Activated CD4-positive, alpha-beta T cell treated with anti-CD3 and anti-CD28 coated beads for 36 hours (primary cell): ENCODE measurements around the gene CFD. TPM values are rescaled to one million over a fixed set of nuclear protein-coding genes. Genes with fewer than 3 reads are reported as not detected.
"Not testable (repeated sequence)": the region's sequence is repeated elsewhere in the genome, so short reads cannot be mapped to it uniquely, and the experiment has no call there.

Source experiments
- ATAC-seq: fragments of 200-7000 bp; cut with Tn5 transposase; one replicate; pipeline ENCODE4 v1.10.0; 2021; ENCODE audit warnings: mild to moderate bottlenecking, moderate library complexity
- CTCF ChIA-PET: fragments of 350-600 bp; sonication (Branson Sonifier 250); formaldehyde crosslinking; loops from one replicate; lab custom pipeline; 2021; ENCODE audit warnings: antibody characterized with exemption; lab: Charles Lee
- POLR2A ChIA-PET: fragments of 350-600 bp; sonication (Branson Sonifier 250); formaldehyde crosslinking; loops from one replicate; lab custom pipeline; 2021; ENCODE audit warnings: antibody characterized with exemption, inconsistent platforms; lab: Charles Lee
- DNase-seq: peaks from one replicate; pipeline ENCODE4 v3.0.0-alpha.2; 2020
- H3K27ac Mint-ChIP-seq: one replicate; pipeline ENCODE4 v1.8.0; 2021; ENCODE audit warnings: mixed read lengths
- H3K27me3 Mint-ChIP-seq: one replicate; pipeline ENCODE4 v1.8.0; 2021; ENCODE audit warnings: mixed read lengths
- H3K36me3 Mint-ChIP-seq: one replicate; pipeline ENCODE4 v1.8.0; 2021; ENCODE audit warnings: low read depth, mixed read lengths
- H3K4me1 Mint-ChIP-seq: one replicate; pipeline ENCODE4 v1.8.0; 2021; ENCODE audit warnings: mixed read lengths
- H3K4me3 Mint-ChIP-seq: one replicate; pipeline ENCODE4 v1.8.0; 2021; ENCODE audit warnings: mild to moderate bottlenecking, moderate library complexity, mixed read lengths
- H3K9me3 Mint-ChIP-seq: one replicate; pipeline ENCODE4 v1.8.0; 2021; ENCODE audit warnings: low read depth, mixed read lengths
- intact Hi-C, 2 experiments: fragments of 100-400 bp; cut with DNase I in 1 of 2; cut with micrococcal nuclease in 1 of 2; formaldehyde crosslinking; loops; one replicate each; pipeline versions ENCODE4 v1.14.2 to v1.15.1; 2022 to 2024; cut with DNase I, micrococcal nuclease
- total RNA-seq, 2 experiments: library from RNA; stranded (reverse); gene quantifications; one replicate each; pipeline ENCODE4 v1.2.3, GENCODE V29; 2021

The CFD gene
- total RNA-seq, 2 experiments from 2014 or later, result 0.79 to 1.5 TPM

- ATAC-seq (no peak), DNase-seq (no peak)
- ChIA-PET CTCF (no interaction called here), POLR2A (no interaction called here)
- H3K27me3 Mint-ChIP-seq, result no peaks in the 10 kb centered on the region
- intact Hi-C loops, result no loop called here
- peaks cover 2% of the 10 kb centered on the region for H3K4me1 Mint-ChIP-seq
- H3K4me3 Mint-ChIP-seq, result no peak overlapping the region
- no peak overlapping the region for H3K27ac Mint-ChIP-seq
- H3K9me3 Mint-ChIP-seq, result no peaks in the 10 kb centered on the region
- H3K36me3 Mint-ChIP-seq, result peaks cover 7% of the 10 kb centered on the region
Measured at GRCh38 chr19:887072-887471, 27.6 kb downstream of the CFD start.

DNA sequence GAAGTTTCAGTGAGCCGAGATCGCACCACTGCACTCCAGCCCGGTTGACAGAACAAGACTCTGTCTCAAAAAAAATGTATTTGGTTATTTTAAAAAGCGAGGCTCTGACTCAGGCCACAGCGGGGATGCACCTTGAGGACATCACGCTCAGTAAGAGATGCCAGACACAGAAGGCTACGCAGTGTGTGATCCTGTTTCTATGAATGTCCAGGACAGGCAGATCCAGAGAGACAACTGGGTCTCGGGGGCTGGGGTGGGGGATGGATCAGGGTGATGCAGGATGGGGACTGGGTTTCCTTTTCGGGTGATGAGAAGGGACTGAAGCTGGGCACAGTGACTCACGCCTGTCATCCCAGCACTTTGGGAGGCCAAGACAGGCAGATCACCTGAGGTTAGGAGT, 28.1 kb downstream of the CFD start:
- Mint-ChIP-seq H3K4me3 (no peak overlapping the region), H3K4me1 (peaks cover 2% of the 10 kb centered on the region), H3K27me3 (no peaks in the 10 kb centered on the region), H3K36me3 (peaks cover 3% of the 10 kb centered on the region), H3K9me3 (no peaks in the 10 kb centered on the region), H3K27ac (no peak overlapping the region)
- intact Hi-C loops, result no loop called here
- no peak for ATAC-seq
- DNase-seq, result no peak
- POLR2A ChIA-PET, result no interaction called here
- CTCF ChIA-PET, result no interaction called here

DNA sequence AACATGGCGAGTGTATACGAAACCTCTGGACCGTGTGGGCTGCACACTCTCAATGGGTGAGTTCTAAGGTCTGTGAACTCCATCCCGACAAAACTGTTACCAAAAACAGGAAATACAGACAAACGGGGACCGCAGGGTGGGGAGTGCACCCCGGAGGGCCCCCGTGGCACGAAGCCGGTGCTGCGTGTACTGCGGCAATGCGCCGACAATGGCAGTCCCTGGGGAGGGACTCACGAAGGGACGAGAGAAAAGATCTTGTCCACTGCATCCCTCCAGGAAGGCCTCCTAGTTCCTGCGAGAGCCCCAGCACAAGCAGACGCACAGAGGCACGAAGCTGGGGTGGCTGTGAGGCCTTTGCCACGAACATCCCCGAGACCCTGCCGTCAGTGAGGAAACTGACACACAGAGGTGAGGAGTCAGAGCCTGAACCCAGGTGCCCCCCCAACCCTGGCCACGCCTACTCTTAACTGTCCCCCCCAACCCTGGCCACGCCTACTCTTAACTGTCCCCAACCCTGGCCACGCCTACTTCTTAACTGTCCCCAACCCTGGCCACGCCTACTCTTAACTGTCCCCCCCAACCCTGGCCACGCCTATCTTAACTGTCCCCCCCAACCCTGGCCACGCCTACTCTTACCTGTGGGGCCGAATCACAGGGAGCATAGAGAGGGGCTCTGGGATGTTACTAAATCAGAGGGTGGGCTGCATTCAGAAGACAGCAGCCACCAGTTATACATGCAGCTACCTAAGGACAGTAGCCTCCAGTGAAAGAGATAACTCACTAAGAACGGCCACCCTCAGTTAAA, 29.3 kb downstream of the CFD start:
- Mint-ChIP-seq H3K36me3 (peaks cover 6% of the 10 kb centered on the region), H3K27me3 (no peaks in the 10 kb centered on the region), H3K4me1 (peaks cover 10% of the 10 kb centered on the region), H3K27ac (peak overlapping the region; percentile 60), H3K9me3 (no peaks in the 10 kb centered on the region), H3K4me3 (no peak overlapping the region)
- peak; percentile 55 for DNase-seq
- POLR2A ChIA-PET, result no interaction called here
- CTCF ChIA-PET, result no interaction called here
- no peak for ATAC-seq
- intact Hi-C loops, result no loop called here

DNA sequence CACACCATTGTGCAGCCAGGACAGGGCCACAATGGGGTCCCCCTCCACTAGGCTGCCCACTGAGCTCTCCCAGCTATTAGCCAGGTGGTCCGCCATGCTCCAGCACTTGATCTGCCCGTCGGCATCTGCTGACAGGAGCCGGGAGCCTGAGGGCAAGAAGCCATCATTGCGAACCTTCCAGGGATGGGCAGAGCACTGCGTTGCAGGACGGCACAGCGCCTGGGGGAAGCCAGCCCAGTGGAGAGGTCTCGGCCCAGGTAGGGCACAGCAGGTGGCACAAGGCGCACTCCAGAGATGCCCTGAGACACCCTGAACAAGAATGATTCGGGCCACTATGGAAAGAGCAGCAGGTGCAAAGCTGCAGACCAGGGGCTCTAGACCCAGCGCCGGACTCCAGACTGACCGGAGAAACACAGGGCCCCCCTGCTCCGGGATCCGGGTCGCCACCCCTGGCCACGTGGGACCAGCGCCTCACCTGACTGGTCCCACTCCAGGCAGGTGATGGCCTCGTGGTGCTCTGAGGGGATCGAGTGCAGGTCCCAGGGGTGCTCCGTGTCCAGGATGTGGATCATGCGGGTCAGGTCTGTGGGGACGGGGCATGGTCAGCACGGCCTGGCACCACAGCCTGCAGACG, 30.3 kb downstream of the CFD start:
- ChIA-PET CTCF (no interaction called here), POLR2A (no interaction called here)
- Mint-ChIP-seq H3K9me3 (no peaks in the 10 kb centered on the region), H3K27me3 (no peaks in the 10 kb centered on the region), H3K36me3 (peaks cover 6% of the 10 kb centered on the region), H3K27ac (no peak overlapping the region), H3K4me1 (peaks cover 13% of the 10 kb centered on the region), H3K4me3 (no peak overlapping the region)
- intact Hi-C loops, result no loop called here
- ATAC-seq, result no peak
- DNase-seq, result no peak

GRCh38 chr19:890831-891230, 31.4 kb downstream of the CFD start:
- Mint-ChIP-seq H3K9me3 (no peaks in the 10 kb centered on the region), H3K4me1 (peaks cover 13% of the 10 kb centered on the region), H3K27me3 (no peaks in the 10 kb centered on the region), H3K27ac (no peak overlapping the region), H3K36me3 (peaks cover 6% of the 10 kb centered on the region), H3K4me3 (peak overlapping the region; percentile 60)
- ATAC-seq, result no peak
- DNase-seq, result no peak
- intact Hi-C loops, result no loop called here
- ChIA-PET POLR2A (no interaction called here), CTCF (no interaction called here)

DNA sequence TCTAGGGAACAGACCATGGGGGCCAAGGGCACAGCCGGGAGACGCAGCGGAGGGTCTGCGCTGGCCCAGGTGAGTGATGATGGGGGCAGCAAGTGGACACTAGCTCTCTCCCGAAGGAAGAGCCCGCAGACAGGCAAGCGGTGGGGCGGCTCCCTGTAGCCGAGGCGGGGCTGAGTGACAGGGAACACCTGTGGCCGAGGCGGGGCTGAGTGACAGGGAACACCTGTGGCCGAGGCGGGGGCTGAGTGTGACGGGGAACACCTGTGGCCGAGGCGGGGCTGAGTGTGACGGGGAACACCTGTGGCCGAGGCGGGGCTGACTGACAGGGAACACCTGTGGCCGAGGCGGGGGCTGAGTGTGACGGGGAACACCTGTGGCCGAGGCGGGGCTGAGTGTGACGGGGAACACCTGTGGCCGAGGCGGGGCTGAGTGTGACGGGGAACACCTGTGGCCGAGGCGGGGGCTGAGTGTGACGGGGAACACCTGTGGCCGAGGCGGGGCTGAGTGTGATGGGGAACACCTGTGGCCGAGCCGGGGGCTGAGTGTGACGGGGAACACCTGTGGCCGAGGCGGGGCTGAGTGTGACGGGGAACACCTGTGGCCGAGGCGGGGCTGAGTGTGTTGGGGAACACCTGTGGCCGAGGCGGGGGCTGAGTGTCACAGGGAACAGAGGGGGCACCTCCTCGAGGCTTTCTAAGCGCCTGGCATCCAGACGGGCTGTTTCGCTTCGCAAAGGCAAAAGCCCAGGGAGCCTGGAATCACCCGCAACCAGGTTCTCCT, 32.1 kb downstream of the CFD start:
- not testable (repeated sequence) for H3K36me3 Mint-ChIP-seq, H3K27ac Mint-ChIP-seq, H3K9me3 Mint-ChIP-seq, ATAC-seq, DNase-seq, H3K27me3 Mint-ChIP-seq
- intact Hi-C loops, result loop anchor here (2.0 kb wide), 2 partner anchors 17 to 29 kb away; no protein-coding TSS in a partner anchor
- ChIA-PET POLR2A (interaction anchor here (0.6 kb wide), 1 partner anchor 11 kb away, joined by 5 read pairs; no protein-coding TSS in a partner anchor), CTCF (interaction anchor here (1.9 kb wide), 1 partner anchor 28 kb away, joined by 6 read pairs; no protein-coding TSS in a partner anchor)
- peaks cover 13% of the 10 kb centered on the region for H3K4me1 Mint-ChIP-seq
- peak overlapping the region; percentile 78 for H3K4me3 Mint-ChIP-seq

DNA sequence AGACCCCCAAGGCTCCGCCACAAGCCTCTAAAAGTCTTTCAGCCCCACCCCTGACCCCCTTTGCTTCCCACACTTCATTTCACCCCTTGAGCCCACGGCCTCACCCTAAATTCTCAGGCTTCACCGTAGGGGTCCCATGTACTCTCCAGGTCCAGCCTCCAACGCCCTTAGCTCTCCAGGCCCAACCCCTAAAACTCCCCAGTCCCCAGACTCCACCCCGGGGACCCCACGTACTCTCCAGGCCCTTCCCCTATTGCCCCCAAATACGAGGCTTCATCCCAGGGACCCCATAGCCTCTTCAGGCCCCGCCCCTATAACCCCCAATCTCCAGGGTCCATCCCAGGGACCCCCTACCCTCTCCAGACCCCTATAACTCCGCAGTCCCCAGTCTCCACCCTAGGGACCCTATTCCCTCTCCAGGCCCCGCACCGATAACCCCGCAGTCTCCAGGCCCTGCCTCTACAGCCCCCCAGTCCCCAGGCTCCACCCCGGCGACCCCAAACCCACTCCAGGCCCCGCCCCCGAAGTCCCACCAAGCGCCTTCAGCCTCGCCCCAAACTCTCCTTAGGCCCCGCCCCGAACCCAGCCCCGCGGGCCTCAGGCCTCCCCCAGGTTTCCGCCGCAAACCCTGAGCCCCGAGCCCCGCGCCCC, 32.9 kb downstream of the CFD start:
- Mint-ChIP-seq H3K4me3 (peak overlapping the region; percentile 78), H3K4me1 (peaks cover 13% of the 10 kb centered on the region), H3K27me3 (no peaks in the 10 kb centered on the region), H3K9me3 (no peaks in the 10 kb centered on the region), H3K36me3 (peaks cover 6% of the 10 kb centered on the region), H3K27ac (peak overlapping the region; percentile 77)
- peak; percentile 9 for ATAC-seq
- intact Hi-C loops, result loop anchor here (2.0 kb wide), 2 partner anchors 16 to 28 kb away; no protein-coding TSS in a partner anchor
- peak; percentile 33 for DNase-seq
- ChIA-PET POLR2A (interaction anchor here (0.6 to 1.3 kb wide), 4 partner anchors 11 to 29 kb away, joined by 3 to 10 read pairs (median 4); no protein-coding TSS in a partner anchor), CTCF (interaction anchor here (1.0 to 1.9 kb wide), 4 partner anchors 15 to 189 kb away, joined by 3 to 6 read pairs (median 4); no protein-coding TSS in a partner anchor)

DNA sequence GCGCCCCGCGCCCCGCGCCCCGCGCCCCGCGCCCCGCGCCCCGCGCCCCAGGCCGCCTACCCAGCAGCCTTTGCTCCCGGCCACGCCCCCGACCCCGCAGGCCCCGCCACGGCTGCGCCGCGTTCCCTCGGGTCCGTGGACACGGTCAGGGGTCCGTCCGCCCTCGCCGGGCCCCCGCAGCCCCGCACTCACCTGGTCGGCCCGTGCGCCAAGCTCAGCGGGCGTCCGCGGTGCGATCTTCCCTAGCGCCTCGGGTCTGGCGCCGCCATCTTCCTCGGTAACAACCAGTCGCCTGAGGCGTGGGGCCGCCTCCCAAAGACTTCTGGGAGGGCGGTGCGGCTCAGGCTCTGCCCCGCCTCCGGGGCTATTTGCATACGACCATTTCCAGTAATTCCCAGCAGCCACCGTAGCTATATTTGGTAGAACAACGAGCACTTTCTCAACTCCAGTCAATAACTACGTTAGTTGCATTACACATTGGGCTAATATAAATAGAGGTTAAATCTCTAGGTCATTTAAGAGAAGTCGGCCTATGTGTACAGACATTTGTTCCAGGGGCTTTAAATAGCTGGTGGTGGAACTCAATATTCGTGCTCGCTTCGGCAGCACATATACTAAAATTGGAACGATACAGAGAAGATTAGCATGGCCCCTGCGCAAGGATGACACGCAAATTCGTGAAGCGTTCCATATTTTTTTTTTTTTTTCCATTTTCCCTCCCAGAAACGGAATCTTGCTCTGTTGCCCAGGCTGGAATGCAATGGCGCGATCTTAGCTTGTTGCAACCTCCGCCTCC, 33.6 kb downstream of the CFD start, which contains the start of the genes MED16 and RNU6-9:
MED16 (minus strand) TSS at position 294 of the 796 bp plus-strand sequence. CDS start 2,056 bp downstream, outside the sequence.
RNU6-9 (plus strand) TSS at position 591 of the 796 bp plus-strand sequence.
- CTCF ChIA-PET, result interaction anchor here (0.6 to 1.9 kb wide), 10 partner anchors 9 to 190 kb away, joined by 3 to 6 read pairs (median 3); partner anchors contain the start of gene WDR18
- Mint-ChIP-seq H3K4me1 (peaks cover 13% of the 10 kb centered on the region), H3K9me3 (no peaks in the 10 kb centered on the region), H3K27ac (peak within 1 kb of the TSS; percentile 98), H3K36me3 (peaks cover 7% of the 10 kb centered on the region), H3K27me3 (no peaks in the 10 kb centered on the region), H3K4me3 (peak within 1 kb of the TSS; percentile 78)
- POLR2A ChIA-PET, result interaction anchor here (0.5 to 1.3 kb wide), 6 partner anchors 12 to 365 kb away, joined by 3 to 10 read pairs (median 6); no protein-coding TSS in a partner anchor
- intact Hi-C loops, result loop anchor here (1.0 to 2.0 kb wide), 10 partner anchors 16 to 213 kb away; partner anchors contain the start of genes PTBP1 (in 1 of the 2), R3HDM4 (in 1 of the 2), RNU6-2 (in 1 of the 2) and TMEM259 (in 1 of the 2)
- DNase-seq, result peak; percentile 95
- peak; percentile 96 for ATAC-seq

- intact Hi-C loops, result no loop called here
- ChIA-PET CTCF (interaction anchor here (0.6 to 1.5 kb wide), 2 partner anchors 59 to 88 kb away, joined by 3 to 4 read pairs; partner anchors contain the start of gene WDR18), POLR2A (no interaction called here)
- ATAC-seq, result no peak
- peaks cover 20% of the 10 kb centered on the region for H3K36me3 Mint-ChIP-seq
- DNase-seq, result no peak
- H3K4me3 Mint-ChIP-seq, result no peak overlapping the region
- H3K27ac Mint-ChIP-seq, result no peak overlapping the region
- no peaks in the 10 kb centered on the region for H3K27me3 Mint-ChIP-seq
- no peaks in the 10 kb centered on the region for H3K9me3 Mint-ChIP-seq
- peaks cover 21% of the 10 kb centered on the region for H3K4me1 Mint-ChIP-seq
Measured at GRCh38 chr19:896434-896833, 37.0 kb downstream of the CFD start.

DNA sequence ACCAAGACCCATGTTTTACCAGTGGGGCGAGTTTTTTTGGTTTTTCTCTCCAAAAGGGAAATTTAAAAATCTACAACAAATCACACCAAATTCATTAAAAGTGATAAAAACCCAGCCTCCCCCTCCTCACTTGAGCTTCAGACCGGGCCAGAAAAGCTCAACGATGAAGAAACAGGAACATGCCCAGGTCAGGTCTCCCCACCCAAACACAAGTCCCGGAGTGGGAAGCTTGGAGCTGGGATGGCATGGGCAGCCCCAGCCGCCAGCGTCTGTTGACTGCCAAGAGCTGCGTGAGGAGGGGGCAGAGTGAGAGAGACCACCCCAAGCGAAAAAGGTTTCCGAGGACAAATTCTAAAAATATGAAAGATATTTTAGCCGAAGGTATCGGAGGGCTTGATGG, 37.5 kb downstream of the CFD start:
- POLR2A ChIA-PET, result no interaction called here

More for the DNA sequence above, 37.5 kb downstream of the CFD start:
- no peak for ATAC-seq
- DNase-seq, result no peak
- Mint-ChIP-seq H3K4me3 (no peak overlapping the region), H3K36me3 (peaks cover 23% of the 10 kb centered on the region), H3K27ac (no peak overlapping the region), H3K9me3 (no peaks in the 10 kb centered on the region), H3K4me1 (peaks cover 22% of the 10 kb centered on the region), H3K27me3 (no peaks in the 10 kb centered on the region)
- intact Hi-C loops, result no loop called here
- CTCF ChIA-PET, result no interaction called here
